Muscle of arm (tissue), 12 donors: ENCODE results near the gene ZBED3. TPM values are rescaled to one million over a fixed set of nuclear protein-coding genes. Genes with fewer than 3 reads are reported as not detected.
"Not testable (repeated sequence)": the region's sequence is repeated elsewhere in the genome, so short reads cannot be mapped to it uniquely, and the experiment has no call there.

ENCODE experiments used
- DNase-seq: peaks from one replicate; pipeline ENCODE4 v3.0.0-alpha.2; 2013
- polyA plus RNA-seq, 12 donors: library from polyadenylated mRNA; unstranded; fragments of 120-200 nt; gene quantifications; one replicate each; pipeline ENCODE4 v1.2.1, GENCODE V29; 2013; ENCODE audit not compliant: insufficient read length in 12 of 12

Gene ZBED3
- polyA plus RNA-seq, 12 donors: 7.5 to 21.4 (median 10.2) TPM; not detected in 1

DNA sequence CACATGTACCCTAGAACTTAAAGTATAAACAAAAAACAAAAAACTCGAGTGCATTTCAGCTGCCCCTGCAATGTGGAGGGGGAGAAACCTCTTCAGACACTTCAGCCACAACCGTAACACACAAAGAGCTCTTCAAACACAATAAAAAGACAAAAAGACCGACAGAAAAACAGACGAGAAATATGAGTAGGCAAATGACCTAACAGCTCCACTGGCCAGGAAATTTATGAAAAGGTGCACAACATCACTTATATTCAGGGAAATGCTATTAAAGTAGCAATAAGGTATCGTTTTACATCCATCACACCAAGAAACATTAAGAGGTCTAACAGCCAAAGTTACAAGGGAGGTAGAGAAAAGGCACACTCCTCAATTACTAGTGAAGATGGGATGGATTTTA lies 6.2 kb downstream of the ZBED3 start:
- DNase-seq: no peak

GRCh38 chr5:77080479-77080878 lies 6.6 kb downstream of the ZBED3 start:
- not testable (repeated sequence) for DNase-seq

- DNase-seq: no peak
Measured at GRCh38 chr5:77077829-77078176, 9.3 kb downstream of the ZBED3 start.

DNA sequence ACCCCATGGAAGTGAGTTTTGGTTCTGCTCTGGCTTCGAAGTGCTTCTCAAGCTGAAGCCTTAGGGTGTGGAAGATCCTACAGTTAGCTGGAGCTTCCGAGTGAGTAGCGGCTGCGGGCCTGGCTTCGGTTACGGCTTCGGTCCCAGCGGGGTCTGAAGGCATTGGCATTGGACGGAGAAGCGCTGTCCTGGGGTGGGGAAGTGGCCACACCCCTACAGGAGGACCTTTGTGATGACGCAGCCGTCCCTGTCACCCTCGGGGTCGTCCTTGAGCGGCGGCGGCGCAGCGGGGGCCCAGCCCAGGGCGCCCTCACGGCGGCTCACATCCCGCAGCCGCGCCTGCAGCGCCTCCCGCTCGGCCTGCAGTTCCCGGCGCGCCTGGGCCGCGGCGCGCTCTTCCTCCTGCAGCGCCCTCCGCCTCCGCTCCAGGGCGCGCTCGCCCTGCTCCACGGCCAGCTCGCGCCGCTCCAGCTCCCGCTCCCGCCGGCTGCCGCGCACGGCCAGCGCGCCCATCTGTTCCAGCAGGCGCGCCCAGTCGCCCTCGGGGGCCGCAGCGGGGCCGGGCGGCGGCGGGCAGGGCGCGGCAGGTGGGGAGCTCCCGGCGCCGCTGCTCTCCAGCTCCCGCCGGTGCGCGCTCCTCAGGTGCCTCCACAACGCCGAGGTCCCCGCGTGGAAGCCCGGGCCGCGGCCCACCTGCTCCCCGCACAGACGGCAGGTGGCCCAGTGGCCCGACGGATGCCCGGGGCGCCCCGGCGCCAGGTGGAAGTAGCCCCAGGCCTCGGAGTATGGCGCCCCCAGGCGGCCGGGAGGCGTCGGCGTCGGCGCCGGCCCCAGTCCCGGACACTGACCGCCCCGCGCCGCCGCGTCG lies 9.9 kb downstream of the ZBED3 start:
- DNase-seq: peak; percentile 75

DNA sequence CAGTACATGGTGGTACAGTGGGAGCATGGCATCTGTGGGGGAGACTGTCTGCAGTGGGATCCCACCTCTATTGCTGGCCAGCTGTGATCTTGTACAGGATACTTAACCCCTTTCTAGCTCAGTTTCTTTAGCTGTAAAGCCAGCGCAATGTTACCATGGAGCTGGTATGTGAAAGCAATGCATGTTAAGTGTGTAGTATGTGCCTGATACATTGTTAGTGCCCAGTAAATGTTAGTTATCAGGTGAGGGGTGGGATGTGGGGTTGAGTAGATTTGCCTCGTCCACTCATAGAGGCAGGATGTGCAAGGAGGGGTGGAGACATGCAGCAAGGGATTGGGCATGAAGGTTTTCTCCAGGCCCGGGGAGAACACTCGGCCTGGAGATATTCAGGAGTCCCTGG lies 12.3 kb downstream of the ZBED3 start:
- DNase-seq: no peak

- no peak for DNase-seq
Measured at GRCh38 chr5:77073667-77074066, 13.4 kb downstream of the ZBED3 start.

- no peak for DNase-seq
Measured at GRCh38 chr5:77066823-77067442, 20.2 kb downstream of the ZBED3 start.

GRCh38 chr5:77066184-77066583 lies 20.9 kb downstream of the ZBED3 start:
- DNase-seq: no peak

GRCh38 chr5:77065256-77065655 lies 21.8 kb downstream of the ZBED3 start:
- no peak for DNase-seq

- no peak for DNase-seq
Measured at GRCh38 chr5:77064040-77064439, 23.0 kb downstream of the ZBED3 start.

DNA sequence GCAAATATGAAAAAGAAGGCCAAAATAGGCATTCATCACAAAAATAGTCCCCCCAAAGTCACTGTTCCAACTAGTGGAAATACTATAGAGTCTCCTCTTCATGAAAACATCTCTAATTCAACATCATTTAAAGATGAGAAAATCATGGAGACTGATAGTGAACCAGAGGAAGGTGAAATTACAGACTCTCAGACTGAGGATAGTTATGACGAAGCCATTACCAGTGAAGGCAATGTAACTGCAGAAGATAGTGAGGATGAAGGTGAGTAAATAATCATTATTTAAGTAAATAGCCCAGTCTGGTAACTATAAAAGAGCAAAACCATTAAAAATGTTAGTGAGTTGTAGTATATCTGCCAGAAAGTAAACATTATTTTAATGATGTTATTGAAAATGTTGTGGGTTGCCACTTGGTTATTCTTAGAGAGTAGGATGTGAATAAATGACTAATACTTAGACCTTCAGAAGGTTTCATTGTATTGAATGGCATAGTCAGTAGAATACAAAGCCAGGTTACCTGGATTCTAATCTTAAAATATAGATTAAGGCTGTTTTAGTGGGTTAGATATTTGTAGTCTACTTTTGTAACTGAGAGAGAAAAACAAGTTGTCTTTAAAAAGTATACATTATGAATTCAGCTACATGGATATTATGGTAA lies 40.5 kb downstream of the ZBED3 start:
- no peak for DNase-seq

DNA sequence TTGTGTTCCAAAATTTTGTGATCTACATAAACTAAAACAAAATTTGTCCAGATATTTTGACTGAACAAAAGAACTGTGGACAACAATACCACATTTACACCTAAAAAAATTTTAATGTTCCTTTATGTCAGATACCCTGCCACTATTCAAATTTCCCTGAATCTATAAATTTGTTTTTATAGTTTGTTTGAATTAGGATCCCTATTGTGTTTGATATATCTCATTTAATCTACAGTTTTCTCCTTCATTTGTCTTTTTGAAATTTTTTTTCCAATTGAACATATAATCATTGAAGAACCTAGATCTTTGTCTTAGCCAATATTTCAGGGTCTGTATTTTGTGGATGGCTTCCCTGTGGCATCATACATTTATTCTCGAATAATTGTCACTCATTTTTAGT lies 51.1 kb downstream of the ZBED3 start:
- DNase-seq: no peak

DNA sequence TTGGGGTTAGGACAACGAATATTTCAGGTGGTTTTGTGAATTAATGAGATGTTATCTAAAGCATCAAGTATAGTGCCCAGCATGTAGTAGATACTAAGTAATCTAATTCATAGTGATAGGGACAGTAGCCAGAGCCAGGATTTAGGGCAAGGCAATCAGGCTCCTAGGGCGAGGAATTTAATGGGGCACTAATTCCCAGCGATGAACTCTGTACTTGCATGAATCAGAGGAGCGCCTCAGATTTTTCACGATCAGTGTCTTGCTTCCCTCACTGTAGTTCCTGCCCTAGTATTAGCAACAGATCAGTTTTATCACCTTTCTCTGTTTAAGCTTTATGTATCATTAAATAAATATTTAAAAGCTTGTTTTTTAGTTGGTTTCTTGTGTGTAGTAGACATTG lies 53.7 kb downstream of the ZBED3 start:
- no peak for DNase-seq

DNA sequence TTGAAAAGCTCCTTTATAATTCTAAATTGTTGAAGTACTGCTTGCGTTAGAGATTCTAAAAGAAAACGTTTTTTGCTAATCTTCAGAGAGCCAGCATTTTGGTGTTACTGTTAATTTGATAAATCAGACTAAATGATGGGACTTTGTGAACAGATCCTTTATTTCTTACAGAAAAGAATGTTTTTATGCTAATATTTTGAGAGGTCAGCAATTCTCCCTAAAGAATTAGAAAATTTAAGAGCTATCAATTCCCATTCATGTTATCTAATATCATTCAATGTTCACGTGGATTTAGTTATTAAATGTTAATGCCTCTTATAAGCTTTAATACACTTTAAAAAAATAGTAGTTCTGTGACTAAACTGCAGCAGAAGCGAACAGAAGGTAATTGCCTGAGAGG lies 54.5 kb downstream of the ZBED3 start:
- DNase-seq: no peak

DNA sequence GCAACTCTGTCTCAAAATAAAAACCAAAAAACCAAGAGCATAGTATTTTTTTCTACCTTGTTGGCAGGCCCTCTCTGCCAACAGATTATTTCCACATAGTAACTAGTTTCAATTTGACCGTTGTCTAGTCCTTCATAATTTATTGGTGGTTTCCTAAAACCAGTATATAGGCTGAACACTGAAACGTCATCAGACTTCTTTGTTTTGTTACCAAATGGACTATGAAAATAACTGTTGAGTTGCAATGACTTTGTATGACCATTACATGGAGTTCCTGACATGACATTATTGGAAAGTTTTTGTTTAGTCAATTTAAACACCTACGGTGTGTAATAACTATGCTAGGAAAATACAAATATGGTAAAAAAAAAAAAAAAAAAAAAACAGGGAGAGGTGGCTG lies 55.2 kb downstream of the ZBED3 start:
- DNase-seq: no peak

GRCh38 chr5:77030097-77031071 lies 56.7 kb downstream of the ZBED3 start, which contains the start of gene AGGF1:
TSS of gene AGGF1 (plus strand) at chr5:77030404. CDS start at chr5:77030767, 363 bp downstream.
- DNase-seq: peak; percentile 95

DNA sequence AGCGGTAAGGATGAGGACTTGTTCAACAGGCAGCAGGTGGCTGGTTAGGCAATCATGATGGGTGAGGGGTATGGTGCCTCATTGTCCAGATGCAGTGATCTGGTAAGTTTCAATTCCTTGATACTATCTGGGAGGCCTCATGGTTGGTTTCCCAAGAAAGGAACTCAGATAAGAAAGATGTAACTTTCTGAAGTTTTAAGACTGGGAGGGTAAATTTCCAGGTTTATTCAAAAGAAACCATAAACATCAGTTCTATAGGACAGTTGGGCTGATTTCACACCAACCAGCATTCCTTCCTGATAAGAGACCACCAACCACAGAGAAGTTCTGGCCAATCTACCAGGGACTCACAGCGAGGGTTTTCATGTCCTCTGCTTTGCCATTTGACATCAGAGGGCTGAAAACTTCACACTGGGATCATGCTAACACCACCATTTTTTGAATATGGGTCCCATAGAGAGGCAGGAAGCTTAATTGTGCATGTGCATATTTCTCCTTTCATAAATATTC lies 57.7 kb downstream of the ZBED3 start:
- no peak for DNase-seq

GRCh38 chr5:77028631-77029375 lies 58.3 kb downstream of the ZBED3 start:
- no peak for DNase-seq

GRCh38 chr5:77024490-77024889 lies 62.6 kb downstream of the ZBED3 start:
- no peak for DNase-seq
